HepG2 (cell line): ENCODE data around the gene NUP62. TPM values are rescaled to one million over a fixed set of nuclear protein-coding genes. Genes with fewer than 3 reads are reported as not detected.

ENCODE experiments used
- CHD4 ChIP-seq: fragments of 200-600 bp; sonication (generic); IDR thresholded peaks from 2 replicates; pipeline ENCODE4 v1.7.0; 2017; ENCODE audit warnings: mild to moderate bottlenecking, low read length, borderline replicate concordance
- EHMT2 ChIP-seq: fragments of 200-600 bp; sonication (generic); IDR thresholded peaks from 2 replicates; pipeline ENCODE4 v1.7.0; 2017; ENCODE audit warnings: antibody characterized with exemption, low read depth, low read length, borderline replicate concordance
- FOXJ3 ChIP-seq: sonication (generic); formaldehyde crosslinking; IDR thresholded peaks from 2 replicates; pipeline ENCODE4 v1.4.0; 2020; ENCODE audit warnings: missing genetic modification reagents, mild to moderate bottlenecking, borderline replicate concordance
- GPBP1L1 ChIP-seq: sonication (generic); formaldehyde crosslinking; IDR thresholded peaks from 2 replicates; pipeline ENCODE4 v1.5.0; 2020; ENCODE audit warnings: mild to moderate bottlenecking, missing genetic modification reagents
- HNF4A ChIP-seq: sonication (generic); formaldehyde crosslinking; IDR thresholded peaks from 2 replicates; pipeline ENCODE4 v1.4.0; 2020; ENCODE audit warnings: missing genetic modification reagents
- LBX2 ChIP-seq: sonication (generic); formaldehyde crosslinking; IDR thresholded peaks from 2 replicates; pipeline ENCODE4 v1.5.0; 2020; ENCODE audit warnings: missing genetic modification reagents, mild to moderate bottlenecking, borderline replicate concordance
- NFE2L2 ChIP-seq: fragments of 150-350 bp; IDR thresholded peaks from 2 replicates; pipeline ENCODE4 v1.6.1; 2014; ENCODE audit warnings: low read length
- PAF1 ChIP-seq: IDR thresholded peaks from 2 replicates; pipeline ENCODE4 v1.6.1; 2016; ENCODE audit warnings: missing genetic modification reagents, missing compliant biosample characterization
- POLR2G ChIP-seq: fragments of 200-400 bp; formaldehyde crosslinking; IDR thresholded peaks from 2 replicates; pipeline ENCODE4 v1.6.1; 2018; ENCODE audit warnings: mild to moderate bottlenecking, low read depth, low read length, moderate library complexity
- RFX3 ChIP-seq: IDR thresholded peaks from 2 replicates; pipeline ENCODE4 v1.6.1; 2016; ENCODE audit warnings: missing biosample characterization, missing genetic modification reagents
- SMARCC2 ChIP-seq: fragments of 450-650 bp; IDR thresholded peaks from 2 replicates; pipeline ENCODE4 v1.6.1; 2017; ENCODE audit warnings: antibody characterized with exemption, mild to moderate bottlenecking
- SMARCE1 ChIP-seq: fragments of 450-650 bp; IDR thresholded peaks from 2 replicates; pipeline ENCODE4 v1.6.1; 2017; ENCODE audit warnings: borderline replicate concordance
- STAT6 ChIP-seq: sonication (generic); formaldehyde crosslinking; IDR thresholded peaks from 2 replicates; pipeline ENCODE4 v1.4.0; 2020; ENCODE audit warnings: missing genetic modification reagents, mild to moderate bottlenecking, borderline replicate concordance
- TRIM22 ChIP-seq: fragments of 450-650 bp; IDR thresholded peaks from 2 replicates; pipeline ENCODE4 v1.6.1; 2017
- ZBTB43 ChIP-seq: sonication (generic); formaldehyde crosslinking; conservative IDR thresholded peaks from 2 replicates; pipeline ENCODE4 v1.4.0; 2020; ENCODE audit warnings: missing genetic modification reagents
- ZNF253 ChIP-seq: sonication (generic); formaldehyde crosslinking; IDR thresholded peaks from 2 replicates; pipeline ENCODE4 v1.8.0; 2022; ENCODE audit warnings: mild to moderate bottlenecking, missing genetic modification reagents, borderline replicate concordance
- ZNF33B ChIP-seq: sonication (generic); formaldehyde crosslinking; IDR thresholded peaks from 2 replicates; pipeline ENCODE4 v1.5.1; 2020; ENCODE audit warnings: mild to moderate bottlenecking, missing genetic modification reagents
- ZNF343 ChIP-seq: sonication (generic); formaldehyde crosslinking; IDR thresholded peaks from 2 replicates; pipeline ENCODE4 v1.4.0; 2020; ENCODE audit warnings: mild to moderate bottlenecking, missing genetic modification reagents
- ZNF496 ChIP-seq: sonication (generic); formaldehyde crosslinking; IDR thresholded peaks from 2 replicates; pipeline ENCODE4 v1.8.1; 2023; ENCODE audit warnings: mild to moderate bottlenecking, moderate library complexity, missing genetic modification reagents; ENCODE audit not compliant: insufficient replicate concordance
- ZNF558 ChIP-seq: sonication (generic); formaldehyde crosslinking; IDR thresholded peaks from 2 replicates; pipeline ENCODE4 v1.9.0; 2022; ENCODE audit warnings: mild to moderate bottlenecking, missing genetic modification reagents, borderline replicate concordance
- ZNF792 ChIP-seq: IDR thresholded peaks from 2 replicates; pipeline ENCODE4 v1.6.1; 2016
- ZNF83 ChIP-seq: sonication (generic); formaldehyde crosslinking; IDR thresholded peaks from 2 replicates; pipeline ENCODE4 v1.4.0; 2020; ENCODE audit warnings: missing genetic modification reagents, mild to moderate bottlenecking, borderline replicate concordance
- ZNF839 ChIP-seq: sonication (generic); formaldehyde crosslinking; IDR thresholded peaks from 2 replicates; pipeline ENCODE4 v1.4.0; 2020; ENCODE audit warnings: missing genetic modification reagents, mild to moderate bottlenecking, borderline replicate concordance
- ZNF891 ChIP-seq: sonication (generic); formaldehyde crosslinking; IDR thresholded peaks from 2 replicates; pipeline ENCODE4 v1.5.0; 2020; ENCODE audit warnings: mild to moderate bottlenecking, missing genetic modification reagents
- ZSCAN25 ChIP-seq: sonication (generic); formaldehyde crosslinking; IDR thresholded peaks from 2 replicates; pipeline ENCODE4 v1.8.0; 2022; ENCODE audit warnings: mild to moderate bottlenecking, missing genetic modification reagents
- polyA plus RNA-seq, 8 experiments: library from polyadenylated mRNA; depleted of rRNA in 3 of 8; stranded (reverse) in 7 of 8; unstranded in 1 of 8; fragments of >200 nt; fragmentation: Illumina TruSeq in 4 of 8; extraction: Trizol in 4 of 8; gene quantifications; 2 replicates each; pipeline versions ENCODE4 v1.2.1 to v1.2.3, GENCODE V29; 2011 to 2016; ENCODE audit warnings: low read depth in 4 of 8, missing spikeins in 1 of 8, mixed read lengths in 1 of 8; ENCODE audit not compliant: insufficient read depth in 1 of 8
- total RNA-seq, 5 experiments: library from RNA; depleted of rRNA; stranded (reverse); fragments of >200 nt; fragmentation: Illumina TruSeq; extraction: Trizol; gene quantifications; 2 replicates each; pipeline ENCODE4 v1.2.3, GENCODE V29; 2016; ENCODE audit warnings: low read depth in 1 of 5

NUP62 gene
- total and polyA plus RNA-seq, 2 of the 13 experiments (the other 11 are each of a cell fraction or from before 2014, with no cell fraction given) = 16.5 to 41.5 TPM

GRCh38 chr19:49929121-49929610 lies at the start of gene NUP62, which contains the start of gene ATF5 (continued):
- TF ChIP-seq GPBP1L1 (no peak), ZNF891 (peak; percentile 70; the same call in 1 of the 2 replicates), SMARCC2 (no peak), CHD4 (no peak), ZNF839 (no peak), PAF1 (CRISPR knock-in tag) (no peak), STAT6 (CRISPR knock-in tag) (peak; percentile 87; the same call in 1 of the 2 replicates), FOXJ3 (no peak), LBX2 (CRISPR knock-in tag) (no peak; the same call in 1 of the 2 replicates), ZNF496 (CRISPR knock-in tag) (no peak), ZNF83 (CRISPR knock-in tag) (peak; percentile 66; the same call in 1 of the 2 replicates), ZNF792 (CRISPR knock-in tag) (peak; percentile 87; the same call in 1 of the 2 replicates), ZNF253 (CRISPR knock-in tag) (no peak), ZSCAN25 (CRISPR knock-in tag) (no peak), EHMT2 (no peak), RFX3 (CRISPR knock-in tag) (no peak), ZBTB43 (CRISPR knock-in tag) (peak; percentile 75; the same call in 1 of the 2 replicates), SMARCE1 (no peak), NFE2L2 (no peak), ZNF343 (CRISPR knock-in tag) (peak; percentile 74; the same call in 1 of the 2 replicates), TRIM22 (no peak), POLR2G (no peak), ZNF33B (CRISPR knock-in tag) (peak; percentile 84; the same call in 1 of the 2 replicates), ZNF558 (CRISPR knock-in tag) (peak; percentile 97), HNF4A (CRISPR knock-in tag) (no peak)
